Keratinocyte (primary cell): Measurements from ENCODE around the gene SDHAF1. TPM values are rescaled to one million over a fixed set of nuclear protein-coding genes. Genes with fewer than 3 reads are reported as not detected.

Experiments
- DNase-seq: peaks from one replicate; pipeline ENCODE4 v3.0.0-alpha.2; 2011; ENCODE audit warnings: low read depth, missing footprints, low spot score
- FAIRE-seq: peaks from 2 replicates; lab custom pipeline; 2011; peaks lifted over from hg19 to GRCh38; lab: Jason Lieb, UNC
- H2AFZ ChIP-seq: 2 replicates; pipeline ENCODE4 v1.6.0; 2012; ENCODE audit warnings: low read length, control low read depth, inconsistent platforms; ENCODE audit not compliant: control insufficient read depth
- H3K27ac ChIP-seq: 2 replicates; pipeline ENCODE4 v1.5.1; 2011; ENCODE audit warnings: low read length; ENCODE audit not compliant: control insufficient read depth, insufficient read depth
- H3K27me3 ChIP-seq: 3 replicates; pipeline ENCODE4 v1.6.0; 2011; ENCODE audit warnings: low read length; ENCODE audit not compliant: control insufficient read depth, insufficient read depth; ENCODE audit errors: extremely low read depth
- H3K36me3 ChIP-seq, 2 experiments: 2 replicates in 1 of 2; 3 replicates in 1 of 2; pipeline ENCODE4 v1.5.1; 2011; ENCODE audit warnings: low read length in 2 of 2, mild to moderate bottlenecking in 1 of 2; ENCODE audit not compliant: control insufficient read depth in 2 of 2, insufficient read depth in 2 of 2; ENCODE audit errors: extremely low read depth in 1 of 2
- H3K4me1 ChIP-seq: 3 replicates; pipeline ENCODE4 v1.5.1; 2011; ENCODE audit warnings: low read length; ENCODE audit not compliant: control insufficient read depth, insufficient read depth; ENCODE audit errors: extremely low read depth
- H3K4me2 ChIP-seq: 3 replicates; pipeline ENCODE4 v1.6.0; 2011; ENCODE audit warnings: low read depth, low read length; ENCODE audit not compliant: control insufficient read depth, insufficient read depth; ENCODE audit errors: extremely low read depth
- H3K4me3 ChIP-seq, 3 experiments: fragments of 200-600 bp in 1 of 3; sonication (generic) in 1 of 3; 2 replicates in 2 of 3; 3 replicates in 1 of 3; pipeline ENCODE4 v1.5.1; 2011 to 2016; ENCODE audit warnings: low read length in 3 of 3, mild to moderate bottlenecking in 3 of 3, control low read depth in 2 of 3, inconsistent platforms in 1 of 3, low read depth in 1 of 3, mixed read lengths in 1 of 3, mixed run types in 1 of 3, moderate library complexity in 1 of 3; ENCODE audit not compliant: control insufficient read depth in 2 of 3, insufficient read depth in 2 of 3; ENCODE audit errors: extremely low read depth in 1 of 3
- H3K79me2 ChIP-seq: 2 replicates; pipeline ENCODE4 v1.6.0; 2012; ENCODE audit warnings: low read length; ENCODE audit not compliant: control insufficient read depth, insufficient read depth
- H3K9ac ChIP-seq: 3 replicates; pipeline ENCODE4 v1.6.0; 2011; ENCODE audit warnings: low read length; ENCODE audit not compliant: control insufficient read depth, insufficient read depth; ENCODE audit errors: extremely low read depth
- H3K9me1 ChIP-seq: 3 replicates; pipeline ENCODE4 v1.6.0; 2011; ENCODE audit warnings: low read length; ENCODE audit not compliant: control insufficient read depth, insufficient read depth; ENCODE audit errors: extremely low read depth
- H3K9me3 ChIP-seq: 2 replicates; pipeline ENCODE4 v1.5.1; 2012; ENCODE audit warnings: low read depth, low read length; ENCODE audit not compliant: control insufficient read depth
- H4K20me1 ChIP-seq: 3 replicates; pipeline ENCODE4 v1.6.0; 2011; ENCODE audit warnings: low read length; ENCODE audit not compliant: control insufficient read depth, insufficient read depth; ENCODE audit errors: extremely low read depth
- CTCF ChIP-seq, 3 experiments: IDR thresholded peaks in 1 of 3; conservative IDR thresholded peaks in 1 of 3; optimal IDR thresholded peaks in 1 of 3; 2 replicates in 2 of 3; 3 replicates in 1 of 3; pipeline versions ENCODE3 to v1.5.1; 2011; ENCODE audit warnings: low read length in 3 of 3, mild to moderate bottlenecking in 3 of 3, moderate library complexity in 2 of 3, control low read depth in 1 of 3, inconsistent platforms in 1 of 3; ENCODE audit not compliant: insufficient read depth in 2 of 3; ENCODE audit errors: extremely low read depth in 1 of 3
- EZH2 ChIP-seq: IDR thresholded peaks from one replicate; pipeline ENCODE4 v1.6.1; 2012; ENCODE audit warnings: inconsistent platforms, mild to moderate bottlenecking, low read length, moderate library complexity
- dilution Hi-C: fragments of 300-500 bp; cut with MboI; formaldehyde crosslinking; loops from one replicate; pipeline ENCODE4 v1.7.0; 2020; ENCODE audit warnings: low sequenced_read_pairs; ENCODE audit not compliant: extremely low pct_ligation_motif_present
- polyA plus RNA-seq, 5 experiments: library from polyadenylated mRNA; depleted of rRNA in 3 of 5; stranded (reverse) in 3 of 5; stranded (forward) in 1 of 5; unstranded in 1 of 5; fragments of >200 nt; gene quantifications; 1 replicate in 1 of 5; 2 replicates in 3 of 5; 3 replicates in 1 of 5; pipeline versions ENCODE4 v1.2.1 to v1.2.3, GENCODE V29; 2011 to 2012; ENCODE audit warnings: missing spikeins in 2 of 5, low read depth in 1 of 5, low replicate concordance in 1 of 5

SDHAF1 gene
- polyA plus RNA-seq, 1 donor (not counting 4 experiments of a cell fraction or from before 2014, with no cell fraction given) = 7.3 TPM

- H3K9ac ChIP-seq = no peak overlapping the region
- TF ChIP-seq EZH2 (no peak), CTCF (optimal IDR thresholded peaks at IDR 0.05 in 1 of 3, IDR thresholded peaks at IDR 0.05 in 1 of 3, conservative IDR thresholded peaks at IDR 0.05 in 1 of 3; ENCODE audit: extremely low read depth in 1 of 3, insufficient read depth in 2 of 3, low read length in 3 of 3) (no peak)
- H3K9me1 ChIP-seq = no peaks in the 10 kb centered on the region
- no peak for DNase-seq
- no peak overlapping the region for H2AFZ ChIP-seq
- no peaks in the 10 kb centered on the region for H3K36me3 ChIP-seq
- no peaks in the 10 kb centered on the region for H4K20me1 ChIP-seq
- H3K4me1 ChIP-seq = peaks cover 13% of the 10 kb centered on the region
- peaks cover 2% of the 10 kb centered on the region for H3K79me2 ChIP-seq
- H3K27me3 ChIP-seq = peaks cover 8% of the 10 kb centered on the region
- dilution Hi-C loops = no loop called here
- no peak for FAIRE-seq
- H3K9me3 ChIP-seq = no peaks in the 10 kb centered on the region
- H3K27ac ChIP-seq = no peak overlapping the region
- no peak overlapping the region for H3K4me2 ChIP-seq
- no peak overlapping the region for H3K4me3 ChIP-seq
These were observed 4.8 kb upstream of the SDHAF1 start for GRCh38 chr19:35990156-35990555.

- dilution Hi-C loops = no loop called here
- no peaks in the 10 kb centered on the region for H3K36me3 ChIP-seq
These were observed 3.9 kb upstream of the SDHAF1 start for GRCh38 chr19:35990771-35991730.

More at GRCh38 chr19:35990771-35991730, 3.9 kb upstream of the SDHAF1 start:
- TF ChIP-seq CTCF (optimal IDR thresholded peaks at IDR 0.05 in 1 of 3, IDR thresholded peaks at IDR 0.05 in 1 of 3, conservative IDR thresholded peaks at IDR 0.05 in 1 of 3; ENCODE audit: extremely low read depth in 1 of 3, insufficient read depth in 2 of 3, low read length in 3 of 3) = no peak
- DNase-seq (no peak), FAIRE-seq (no peak)
- Histone ChIP-seq H3K4me3 (no peak overlapping the region), H3K4me2 (no peak overlapping the region), H3K9ac (no peak overlapping the region), H4K20me1 (no peaks in the 10 kb centered on the region), H3K79me2 (peaks cover 11% of the 10 kb centered on the region), H3K27ac (no peak overlapping the region), H2AFZ (no peak overlapping the region), H3K9me1 (no peaks in the 10 kb centered on the region), H3K9me3 (no peaks in the 10 kb centered on the region), H3K4me1 (peaks cover 18% of the 10 kb centered on the region), H3K27me3 (peaks cover 6% of the 10 kb centered on the region)
